ENCODE results near the gene FAM227A.

The FAM227A gene

GRCh38 chr22:38549101-38549894 lies 106.9 kb downstream of the FAM227A start:
- TF ChIP-seq EP300 (IDR thresholded peaks at IDR 0.05; ENCODE audit: borderline replicate concordance) (no peak), MAX (IDR thresholded peaks at IDR 0.05) (no peak), ZBTB7A (IDR thresholded peaks at IDR 0.05; ENCODE audit: low read depth) (no peak), USF1 (IDR thresholded peaks at IDR 0.05) (no peak), CREB1 (IDR thresholded peaks at IDR 0.05; ENCODE audit: low read depth) (no peak), TCF12 (IDR thresholded peaks at IDR 0.05; ENCODE audit: low read depth) (no peak)

- TF ChIP-seq EGR1 (IDR thresholded peaks at IDR 0.05) (no peak), MAX (IDR thresholded peaks at IDR 0.05) (no peak), TEAD4 (IDR thresholded peaks at IDR 0.05) (no peak), REST (IDR thresholded peaks at IDR 0.05; ENCODE audit: low read depth) (no peak), TAF1 (IDR thresholded peaks at IDR 0.05; ENCODE audit: low read depth) (no peak), CREB1 (IDR thresholded peaks at IDR 0.05; ENCODE audit: low read depth) (no peak), ZBTB7A (IDR thresholded peaks at IDR 0.05; ENCODE audit: low read depth) (no peak), USF1 (IDR thresholded peaks at IDR 0.05) (no peak), EP300 (IDR thresholded peaks at IDR 0.05; ENCODE audit: borderline replicate concordance) (no peak), FOXM1 (IDR thresholded peaks at IDR 0.05; ENCODE audit: borderline replicate concordance, low read depth) (no peak), NFIC (IDR thresholded peaks at IDR 0.05) (no peak), RAD21 (IDR thresholded peaks at IDR 0.05; ENCODE audit: low read depth) (no peak), YY1 (IDR thresholded peaks at IDR 0.05; ENCODE audit: low read depth) (no peak), CEBPB (IDR thresholded peaks at IDR 0.05) (no peak), TCF12 (IDR thresholded peaks at IDR 0.05; ENCODE audit: low read depth) (no peak)
These were observed 115.5 kb downstream of the FAM227A start for GRCh38 chr22:38540701-38541100.

- TF ChIP-seq MAX (IDR thresholded peaks at IDR 0.05) (no peak), CEBPB (IDR thresholded peaks at IDR 0.05) (no peak)
These were observed 124.8 kb downstream of the FAM227A start for GRCh38 chr22:38531251-38531938.
